ENCODE measurements around the gene NYAP2.

GRCh38 chr2:225486236-225486635 is 86.7 kb downstream of the NYAP2 start:
- TF ChIP-seq CTCF (IDR thresholded peaks at IDR 0.05; ENCODE audit: insufficient read depth, low read length): no peak
- no peak for TF ChIP-seq REST (IDR thresholded peaks at IDR 0.05; ENCODE audit: insufficient replicate concordance, low read depth)
- TF ChIP-seq SPI1 (IDR thresholded peaks at IDR 0.05; ENCODE audit: borderline replicate concordance, low read depth): no peak
- TF ChIP-seq POLR2AphosphoS5 (IDR thresholded peaks at IDR 0.05; ENCODE audit: low read depth): no peak

Measured in HL-60 (cell line).